HCT116 (cell line): ENCODE measurements around the gene SULT6B1. TPM values are rescaled to one million over a fixed set of nuclear protein-coding genes. Genes with fewer than 3 reads are reported as not detected.

ENCODE experiments used
- ATAC-seq: fragments of 200-7000 bp; cut with Tn5 transposase; 2 replicates; pipeline ENCODE4 v1.9.1; 2020; ENCODE audit warnings: mild to moderate bottlenecking, moderate library complexity
- BruUV-seq: library from RNA; stranded (reverse); fragments of 400-500 nt; replicated peaks from 2 replicates; lab custom pipeline; 2021; lab: Mats Ljungman, UMichigan
- CTCF ChIA-PET: fragments of 300-600 bp; sonication (Branson Sonifier 250); formaldehyde crosslinking; loops from one replicate; lab custom pipeline; 2021; ENCODE audit warnings: antibody characterized with exemption; lab: Charles Lee
- POLR2A ChIA-PET: fragments of 300-600, 350-600 bp; sonication (Branson Sonifier 250); formaldehyde crosslinking; loops from one replicate; lab custom pipeline; 2021; ENCODE audit warnings: antibody characterized with exemption; lab: Charles Lee
- RAD21 ChIA-PET, 2 experiments: fragments of 300-600 bp; sonication (Branson Sonifier 250); formaldehyde crosslinking; loops; one replicate each; lab custom pipeline; 2023; ENCODE audit warnings: low total read pairs in 2 of 2; ENCODE audit not compliant: uncharacterized antibody in 2 of 2, unreplicated experiment in 2 of 2, low non-redundant PET in 1 of 2; lab: Charles Lee
- DNase-seq: peaks from one replicate; pipeline ENCODE4 v3.0.0-alpha.2; 2010; ENCODE audit warnings: low read depth, low spot score
- H2AFZ ChIP-seq: fragments of 200-600 bp; shearing (Covaris generic), sonication (generic); 2 replicates; pipeline ENCODE4 v1.6.1; 2017; ENCODE audit warnings: low read depth, mixed run types, mixed read lengths, antibody characterized with exemption, low read length; ENCODE audit not compliant: poor library complexity, severe bottlenecking
- H3K27ac ChIP-seq: 2 replicates; pipeline ENCODE4 v1.5.1; 2012; ENCODE audit warnings: low read depth, low read length
- H3K27me3 ChIP-seq: fragments of 200-600 bp; sonication (generic); 2 replicates; pipeline ENCODE4 v1.6.1; 2016; ENCODE audit warnings: mixed run types, low read length, mixed read lengths; ENCODE audit not compliant: insufficient read depth
- H3K36me3 ChIP-seq, 2 experiments: fragments of 200-500 bp in 1 of 2; fragments of 200-600 bp in 1 of 2; sonication (Bioruptor generic) in 1 of 2; sonication (generic) in 1 of 2; 2 replicates each; pipeline versions ENCODE4 v1.5.1 to v1.6.1; 2014 to 2016; ENCODE audit warnings: low read length in 2 of 2, inconsistent platforms in 1 of 2, mixed read lengths in 1 of 2, mixed run types in 1 of 2; ENCODE audit not compliant: insufficient read depth in 2 of 2, control insufficient read depth in 1 of 2
- H3K4me1 ChIP-seq, 2 experiments: fragments of 200-600 bp in 1 of 2; sonication (generic) in 1 of 2; 2 replicates each; pipeline versions ENCODE4 v1.5.1 to v1.6.1; 2012 to 2017; ENCODE audit warnings: low read length in 2 of 2, inconsistent platforms in 1 of 2, mild to moderate bottlenecking in 1 of 2, mixed read lengths in 1 of 2, mixed run types in 1 of 2, moderate library complexity in 1 of 2; ENCODE audit not compliant: insufficient read depth in 2 of 2, control insufficient read depth in 1 of 2
- H3K4me2 ChIP-seq: fragments of 200-600 bp; sonication (generic); 2 replicates; pipeline ENCODE4 v1.6.1; 2017; ENCODE audit warnings: mixed run types, low read length, mixed read lengths
- H3K4me3 ChIP-seq, 2 experiments: fragments of 200-600 bp in 1 of 2; sonication (generic) in 1 of 2; replicated peaks in 1 of 2; 2 replicates each; pipeline ENCODE4 v1.5.1; 2011 to 2016; ENCODE audit warnings: low read length in 2 of 2, control low read depth in 1 of 2, low read depth in 1 of 2, mild to moderate bottlenecking in 1 of 2, mixed read lengths in 1 of 2, mixed run types in 1 of 2
- H3K79me2 ChIP-seq: fragments of 200-600 bp; sonication (generic); 2 replicates; pipeline ENCODE4 v1.6.1; 2017; ENCODE audit warnings: mild to moderate bottlenecking, mixed run types, low read length, moderate library complexity, mixed read lengths; ENCODE audit not compliant: insufficient read depth
- H3K9ac ChIP-seq: fragments of 200-600 bp; sonication (generic); 2 replicates; pipeline ENCODE4 v1.6.1; 2016; ENCODE audit warnings: low read length, mixed read lengths
- H3K9me2 ChIP-seq: fragments of 200-600 bp; sonication (generic), shearing (Covaris generic); 2 replicates; pipeline ENCODE4 v1.6.1; 2017; ENCODE audit warnings: mixed run types, mild to moderate bottlenecking, moderate library complexity; ENCODE audit not compliant: insufficient read depth
- H3K9me3 ChIP-seq, 2 experiments: fragments of 200-500 bp in 1 of 2; fragments of 200-600 bp in 1 of 2; sonication (Bioruptor generic) in 1 of 2; sonication (generic) in 1 of 2; 2 replicates each; pipeline ENCODE4 v1.6.1; 2014 to 2017; ENCODE audit warnings: low read length in 2 of 2, mixed read lengths in 2 of 2, inconsistent platforms in 1 of 2, low read depth in 1 of 2, mild to moderate bottlenecking in 1 of 2, mixed run types in 1 of 2, moderate library complexity in 1 of 2; ENCODE audit not compliant: control insufficient read depth in 1 of 2, insufficient read depth in 1 of 2
- H4K20me1 ChIP-seq: fragments of 200-600 bp; sonication (generic), shearing (Covaris generic); 2 replicates; pipeline ENCODE4 v1.6.1; 2017; ENCODE audit warnings: mixed run types, mild to moderate bottlenecking, moderate library complexity; ENCODE audit not compliant: insufficient read depth
- ATF3 ChIP-seq: IDR thresholded peaks from 2 replicates; pipeline ENCODE4 v1.6.1; 2012
- CBX3 ChIP-seq: IDR thresholded peaks from 2 replicates; pipeline ENCODE4 v1.6.1; 2012; ENCODE audit warnings: low read depth
- CEBPB ChIP-seq: IDR thresholded peaks from 2 replicates; pipeline ENCODE4 v1.6.1; 2012; ENCODE audit warnings: low read depth
- CTCF ChIP-seq, 3 experiments: fragments of 200-600 bp in 1 of 3; sonication (generic) in 1 of 3; IDR thresholded peaks in 2 of 3; conservative IDR thresholded peaks in 1 of 3; 2 replicates each; pipeline ENCODE4 v1.5.1; 2012 to 2017; ENCODE audit warnings: low read depth in 2 of 3, low read length in 2 of 3, antibody characterized with exemption in 1 of 3, borderline replicate concordance in 1 of 3, control low read depth in 1 of 3, mild to moderate bottlenecking in 1 of 3, mixed read lengths in 1 of 3, mixed run types in 1 of 3, moderate library complexity in 1 of 3; ENCODE audit not compliant: insufficient read depth in 1 of 3
- EGR1 ChIP-seq: IDR thresholded peaks from 2 replicates; pipeline ENCODE4 v1.6.1; 2012; ENCODE audit warnings: low read depth
- EZH2phosphoT487 ChIP-seq: fragments of 200-600 bp; IDR thresholded peaks from 2 replicates; pipeline ENCODE4 v1.6.1; 2018; ENCODE audit warnings: antibody characterized with exemption, borderline replicate concordance
- FOSL1 ChIP-seq: IDR thresholded peaks from 2 replicates; pipeline ENCODE4 v1.6.1; 2012; ENCODE audit warnings: low read depth
- JUND ChIP-seq: IDR thresholded peaks from 2 replicates; pipeline ENCODE4 v1.6.1; 2012
- MAX ChIP-seq: IDR thresholded peaks from 2 replicates; pipeline ENCODE4 v1.6.1; 2012
- POLR2A ChIP-seq: IDR thresholded peaks from 2 replicates; pipeline ENCODE4 v1.7.0; 2011; ENCODE audit warnings: borderline replicate concordance; ENCODE audit not compliant: insufficient read depth, insufficient read length; ENCODE audit errors: extremely low read depth
- POLR2AphosphoS5 ChIP-seq: IDR thresholded peaks from 2 replicates; pipeline ENCODE4 v1.6.1; 2011; ENCODE audit warnings: mild to moderate bottlenecking, low read depth, low read length, moderate library complexity
- REST ChIP-seq: IDR thresholded peaks from 2 replicates; pipeline ENCODE4 v1.6.1; 2012; ENCODE audit warnings: low read depth
- SP1 ChIP-seq: IDR thresholded peaks from 2 replicates; pipeline ENCODE4 v1.6.1; 2012; ENCODE audit warnings: low read depth
- SRF ChIP-seq: IDR thresholded peaks from 2 replicates; pipeline ENCODE4 v1.6.1; 2012; ENCODE audit warnings: low read depth
- TCF7L2 ChIP-seq: IDR thresholded peaks from 2 replicates; pipeline ENCODE4 v1.7.0; 2011; ENCODE audit warnings: borderline replicate concordance, inconsistent platforms; ENCODE audit not compliant: insufficient read depth, insufficient read length; ENCODE audit errors: extremely low read depth
- YY1 ChIP-seq: IDR thresholded peaks from 2 replicates; pipeline ENCODE4 v1.6.1; 2011; ENCODE audit warnings: low read length, low read depth, moderate library complexity, mild to moderate bottlenecking; ENCODE audit not compliant: insufficient replicate concordance; ENCODE audit errors: extremely low read depth
- ZBTB33 ChIP-seq: IDR thresholded peaks from 2 replicates; pipeline ENCODE4 v1.6.1; 2011; ENCODE audit warnings: mild to moderate bottlenecking, low read length, moderate library complexity; ENCODE audit not compliant: insufficient replicate concordance; ENCODE audit errors: extremely low read depth
- ZFX ChIP-seq: fragments of 450-650 bp; IDR thresholded peaks from 2 replicates; pipeline ENCODE4 v1.6.1; 2017
- intact Hi-C: fragments of 100-400 bp; cut with micrococcal nuclease; formaldehyde crosslinking; loops from 2 replicates; pipeline ENCODE4 v1.10.0; 2022
- total RNA-seq: library from RNA; stranded (reverse); gene quantifications from one replicate; pipeline ENCODE4 v1.2.1, GENCODE V29; 2021; ENCODE audit not compliant: unreplicated experiment

The SULT6B1 gene
- total RNA-seq, 1 experiment from 2014 or later = not detected

- Histone ChIP-seq H3K79me2 (no peaks in the 10 kb centered on the region), H3K4me1 (peaks cover 0 to 7% of the 10 kb centered on the region in 2 experiments; a peak in 3 of 4 replicates), H3K4me3 (no peak overlapping the region), H2AFZ (no peak overlapping the region), H3K27me3 (no peaks in the 10 kb centered on the region), H3K9me3 (peaks cover 7 to 13% of the 10 kb centered on the region in 2 experiments; a peak in 3 of 4 replicates), H3K36me3 (no peaks in the 10 kb centered on the region), H3K9ac (no peak overlapping the region), H3K27ac (no peak overlapping the region), H3K4me2 (no peak overlapping the region), H3K9me2 (no peaks in the 10 kb centered on the region), H4K20me1 (no peaks in the 10 kb centered on the region)
- TF ChIP-seq REST (no peak), ZFX (no peak), TCF7L2 (no peak), POLR2AphosphoS5 (no peak), SRF (no peak), JUND (no peak), ATF3 (no peak), POLR2A (no peak), ZBTB33 (no peak), EGR1 (no peak), SP1 (no peak), EZH2phosphoT487 (no peak), MAX (no peak), FOSL1 (no peak), YY1 (no peak), CEBPB (no peak), CBX3 (no peak), CTCF (IDR thresholded peaks at IDR 0.05 in 2 of 3, conservative IDR thresholded peaks at IDR 0.05 in 1 of 3; ENCODE audit: borderline replicate concordance in 1 of 3, insufficient read depth in 1 of 3, low read depth in 2 of 3, low read length in 2 of 3) (no peak)
- ChIA-PET CTCF (no interaction called here), RAD21 (no interaction called here), POLR2A (no interaction called here)
- intact Hi-C loops = no loop called here
- ATAC-seq = no peak
- DNase-seq = no peak
- BruUV-seq = no TSS peak
Observed at GRCh38 chr2:37164757-37165156, 23.7 kb downstream of the SULT6B1 start.
